SH-SY5Y (cell line): ENCODE data around the gene STAC.

Source experiments
- GATA2 ChIP-seq: IDR thresholded peaks from 2 replicates; pipeline ENCODE4 v1.6.1; 2011; ENCODE audit warnings: mild to moderate bottlenecking, low read depth, low read length
- GATA3 ChIP-seq: IDR thresholded peaks from 2 replicates; pipeline ENCODE4 v1.6.1; 2011; ENCODE audit warnings: low read depth, mild to moderate bottlenecking, low read length, moderate library complexity

- TF ChIP-seq GATA3 = no peak
- no peak for TF ChIP-seq GATA2
Observed at GRCh38 chr3:36561601-36562000, 181.3 kb downstream of the STAC start.
